WTC11 (cell line): Measurements from ENCODE around the gene MERTK. TPM values are rescaled to one million over a fixed set of nuclear protein-coding genes. Genes with fewer than 3 reads are reported as not detected.

Experiments
- ATAC-seq: fragments of 200-7000 bp; cut with Tn5 transposase; 2 replicates; pipeline ENCODE4 v1.10.0; 2021; ENCODE audit warnings: mild to moderate bottlenecking, moderate library complexity
- CTCF ChIA-PET: fragments of 300-600 bp; sonication (Branson Sonifier 250); formaldehyde crosslinking; loops from one replicate; lab custom pipeline; 2021; ENCODE audit warnings: antibody characterized with exemption; lab: Charles Lee
- POLR2A ChIA-PET: fragments of 350-600 bp; sonication (Branson Sonifier 250); formaldehyde crosslinking; loops from one replicate; lab custom pipeline; 2021; ENCODE audit warnings: antibody characterized with exemption; lab: Charles Lee
- DNase-seq: peaks from one replicate; pipeline ENCODE4 v3.0.0; 2021; ENCODE audit warnings: low spot score
- H3K27ac Mint-ChIP-seq: 2 replicates; pipeline ENCODE4 v1.8.0; 2021; ENCODE audit warnings: mixed read lengths
- H3K27me3 Mint-ChIP-seq: 2 replicates; pipeline ENCODE4 v1.8.0; 2021; ENCODE audit warnings: low read depth, mild to moderate bottlenecking, moderate library complexity, mixed read lengths
- H3K36me3 Mint-ChIP-seq: 2 replicates; pipeline ENCODE4 v1.8.0; 2021; ENCODE audit warnings: mixed read lengths
- H3K4me1 Mint-ChIP-seq: 2 replicates; pipeline ENCODE4 v1.8.0; 2022; ENCODE audit warnings: mixed read lengths
- H3K4me3 Mint-ChIP-seq: 2 replicates; pipeline ENCODE4 v1.8.0; 2021; ENCODE audit warnings: mild to moderate bottlenecking, moderate library complexity, mixed read lengths
- H3K9me3 Mint-ChIP-seq: 2 replicates; pipeline ENCODE4 v1.8.0; 2021; ENCODE audit warnings: mixed read lengths
- ELF4 ChIP-seq: sonication (generic); formaldehyde crosslinking; IDR thresholded peaks from 2 replicates; pipeline ENCODE4 v1.8.1; 2022; ENCODE audit warnings: low read depth, mild to moderate bottlenecking, moderate library complexity, missing genetic modification reagents
- EMX1 ChIP-seq: fragments of 250-450 bp; sonication (Bioruptor Pico); IDR thresholded peaks from 2 replicates; pipeline ENCODE4 v1.8.0; 2021; ENCODE audit warnings: mild to moderate bottlenecking
- ESRRA ChIP-seq: sonication (generic); formaldehyde crosslinking; IDR thresholded peaks from 2 replicates; pipeline ENCODE4 v1.8.1; 2022; ENCODE audit warnings: mild to moderate bottlenecking, missing genetic modification reagents, borderline replicate concordance
- FOXP1 ChIP-seq: sonication (generic); formaldehyde crosslinking; IDR thresholded peaks from 2 replicates; pipeline ENCODE4 v1.8.0; 2022; ENCODE audit warnings: missing genetic modification reagents, mild to moderate bottlenecking, moderate library complexity, borderline replicate concordance
- GTF2I ChIP-seq: fragments of 250-450 bp; sonication (Bioruptor Pico); conservative IDR thresholded peaks from 2 replicates; pipeline ENCODE4 v1.4.0; 2021; ENCODE audit warnings: mild to moderate bottlenecking
- IRF2 ChIP-seq: sonication (generic); formaldehyde crosslinking; IDR thresholded peaks from 2 replicates; pipeline ENCODE4 v1.8.0; 2022; ENCODE audit warnings: low read depth, missing genetic modification reagents, borderline replicate concordance
- OVOL2 ChIP-seq: fragments of 250-450 bp; sonication (Bioruptor Pico); IDR thresholded peaks from 2 replicates; pipeline ENCODE4 v1.9.0; 2021; ENCODE audit warnings: mild to moderate bottlenecking, borderline replicate concordance
- PRRX2 ChIP-seq: fragments of 250-450 bp; sonication (Bioruptor Pico); IDR thresholded peaks from 2 replicates; pipeline ENCODE4 v1.8.0; 2021; ENCODE audit warnings: mild to moderate bottlenecking
- RORB ChIP-seq: fragments of 250-450 bp; sonication (Bioruptor Pico); IDR thresholded peaks from 2 replicates; pipeline ENCODE4 v1.9.0; 2021; ENCODE audit warnings: mild to moderate bottlenecking
- TP53 ChIP-seq: sonication (generic); formaldehyde crosslinking; IDR thresholded peaks from 2 replicates; pipeline ENCODE4 v1.8.1; 2023; ENCODE audit warnings: mild to moderate bottlenecking, missing genetic modification reagents
- ZNF263 ChIP-seq: sonication (generic); formaldehyde crosslinking; IDR thresholded peaks from 2 replicates; pipeline ENCODE4 v1.8.1; 2022; ENCODE audit warnings: low read depth, mild to moderate bottlenecking, moderate library complexity, missing genetic modification reagents
- ZNF396 ChIP-seq: fragments of 250-450 bp; sonication (Bioruptor Pico); IDR thresholded peaks from 2 replicates; pipeline ENCODE4 v1.8.0; 2021; ENCODE audit warnings: mild to moderate bottlenecking, moderate library complexity, borderline replicate concordance
- total RNA-seq: library from RNA; stranded (reverse); gene quantifications from 3 replicates; pipeline ENCODE4 v1.2.3, GENCODE V29; 2021
- TF ChIP-seq, protein P1 (sequence below): fragments of 200-600 bp; IDR thresholded peaks from 2 replicates; pipeline ENCODE4 v1.8.0; 2022; ENCODE audit warnings: antibody characterized with exemption
- TF ChIP-seq, protein P2 (sequence below): sonication (generic); formaldehyde crosslinking; IDR thresholded peaks from 2 replicates; pipeline ENCODE4 v1.8.0; 2023; ENCODE audit warnings: missing genetic modification reagents
- TF ChIP-seq, protein P3 (sequence below): sonication (generic); formaldehyde crosslinking; IDR thresholded peaks from 2 replicates; pipeline ENCODE4 v1.8.1; 2022; ENCODE audit warnings: low read depth, missing genetic modification reagents, borderline replicate concordance
- TF ChIP-seq, protein P4 (sequence below): sonication (generic); formaldehyde crosslinking; IDR thresholded peaks from 2 replicates; pipeline ENCODE4 v1.8.1; 2023; ENCODE audit warnings: mild to moderate bottlenecking, missing genetic modification reagents, moderate library complexity
- TF ChIP-seq, protein P5 (sequence below): sonication (generic); formaldehyde crosslinking; IDR thresholded peaks from 2 replicates; pipeline ENCODE4 v1.8.1; 2023; ENCODE audit warnings: mild to moderate bottlenecking, moderate library complexity, missing genetic modification reagents
- TF ChIP-seq, protein P6 (sequence below): fragments of 250-450 bp; sonication (Bioruptor Pico); IDR thresholded peaks from 2 replicates; pipeline ENCODE4 v1.9.0; 2021; ENCODE audit warnings: mild to moderate bottlenecking
- TF ChIP-seq, protein P7 (sequence below): fragments of 250-450 bp; sonication (Bioruptor Pico); IDR thresholded peaks from 2 replicates; pipeline ENCODE4 v1.9.0; 2021; ENCODE audit warnings: mild to moderate bottlenecking, borderline replicate concordance

MERTK gene
- total RNA-seq, 1 experiment from 2014 or later, result 6.9 TPM

DNA sequence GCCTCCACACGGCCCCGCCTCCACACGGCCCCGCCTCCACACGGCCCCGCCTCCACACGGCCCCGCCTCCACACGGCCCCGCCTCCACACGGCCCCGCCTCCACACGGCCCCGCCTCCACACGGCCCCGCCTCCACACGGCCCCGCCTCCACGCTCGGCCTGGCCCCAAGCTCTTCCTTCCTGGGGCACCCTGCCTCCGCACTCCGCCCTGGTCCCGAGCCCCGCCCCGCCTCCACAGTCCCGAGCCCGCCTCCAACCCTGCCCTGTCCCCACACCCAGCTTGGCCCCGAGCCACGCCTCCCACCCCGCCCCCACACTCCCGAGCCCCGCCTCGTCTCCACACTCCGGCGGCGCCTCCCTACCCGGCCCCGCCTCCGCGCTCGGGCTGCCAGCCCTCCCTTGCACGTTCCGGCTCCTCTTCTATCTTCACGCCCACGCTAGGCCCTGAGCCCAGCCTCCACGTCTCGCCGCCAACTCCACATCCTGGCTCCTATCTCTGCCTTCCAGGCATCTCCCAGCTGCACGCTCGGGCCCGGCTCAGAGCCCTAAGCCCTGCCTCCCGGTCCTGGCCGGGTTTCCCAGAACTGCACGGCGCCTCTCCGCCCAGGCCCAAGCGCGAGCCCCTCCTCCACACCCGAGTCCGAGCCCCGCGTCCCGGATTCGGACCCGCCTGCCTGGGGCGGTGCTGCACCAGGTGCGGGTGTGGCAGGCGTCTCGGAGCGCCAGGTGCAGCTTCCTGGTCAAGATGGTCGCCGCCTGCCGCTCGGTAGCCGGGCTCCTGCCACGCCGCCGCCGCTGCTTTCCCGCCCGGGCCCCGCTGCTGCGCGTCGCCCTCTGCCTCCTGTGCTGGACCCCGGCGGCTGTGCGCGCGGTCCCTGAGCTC lies 156.7 kb downstream of the MERTK start, which contains the start of gene TMEM87B:
TSS of gene TMEM87B (plus strand) at position 423 of the 883 bp plus-strand sequence. CDS start at position 746, 323 bp downstream.
- peak; percentile 98 for DNase-seq
- peak within 1 kb of the TSS; percentile 94 for H3K27ac Mint-ChIP-seq
- POLR2A ChIA-PET, result interaction anchor here (0.5 to 1.3 kb wide), 6 partner anchors 11 to 325 kb away, joined by 3 to 8 read pairs (median 3); partner anchors contain the start of gene MERTK
- H3K9me3 Mint-ChIP-seq, result peaks cover 2% of the 10 kb centered on the region
- CTCF ChIA-PET, result interaction anchor here (0.8 to 1.5 kb wide), 6 partner anchors 148 to 571 kb away, joined by 3 to 4 read pairs (median 3); no protein-coding TSS in a partner anchor
- peak within 1 kb of the TSS; percentile 92 for H3K4me3 Mint-ChIP-seq
- peaks cover 24% of the 10 kb centered on the region for H3K4me1 Mint-ChIP-seq
- H3K36me3 Mint-ChIP-seq, result peaks cover 3% of the 10 kb centered on the region; the same call in 1 of the 2 replicates
- peaks cover 18% of the 10 kb centered on the region for H3K27me3 Mint-ChIP-seq
- ATAC-seq, result peak; percentile 76
- TF ChIP-seq, protein P1, sequence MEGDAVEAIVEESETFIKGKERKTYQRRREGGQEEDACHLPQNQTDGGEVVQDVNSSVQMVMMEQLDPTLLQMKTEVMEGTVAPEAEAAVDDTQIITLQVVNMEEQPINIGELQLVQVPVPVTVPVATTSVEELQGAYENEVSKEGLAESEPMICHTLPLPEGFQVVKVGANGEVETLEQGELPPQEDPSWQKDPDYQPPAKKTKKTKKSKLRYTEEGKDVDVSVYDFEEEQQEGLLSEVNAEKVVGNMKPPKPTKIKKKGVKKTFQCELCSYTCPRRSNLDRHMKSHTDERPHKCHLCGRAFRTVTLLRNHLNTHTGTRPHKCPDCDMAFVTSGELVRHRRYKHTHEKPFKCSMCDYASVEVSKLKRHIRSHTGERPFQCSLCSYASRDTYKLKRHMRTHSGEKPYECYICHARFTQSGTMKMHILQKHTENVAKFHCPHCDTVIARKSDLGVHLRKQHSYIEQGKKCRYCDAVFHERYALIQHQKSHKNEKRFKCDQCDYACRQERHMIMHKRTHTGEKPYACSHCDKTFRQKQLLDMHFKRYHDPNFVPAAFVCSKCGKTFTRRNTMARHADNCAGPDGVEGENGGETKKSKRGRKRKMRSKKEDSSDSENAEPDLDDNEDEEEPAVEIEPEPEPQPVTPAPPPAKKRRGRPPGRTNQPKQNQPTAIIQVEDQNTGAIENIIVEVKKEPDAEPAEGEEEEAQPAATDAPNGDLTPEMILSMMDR, result no peak
- TF ChIP-seq IRF2 (CRISPR knock-in tag), result no peak
- TF ChIP-seq, protein P2, sequence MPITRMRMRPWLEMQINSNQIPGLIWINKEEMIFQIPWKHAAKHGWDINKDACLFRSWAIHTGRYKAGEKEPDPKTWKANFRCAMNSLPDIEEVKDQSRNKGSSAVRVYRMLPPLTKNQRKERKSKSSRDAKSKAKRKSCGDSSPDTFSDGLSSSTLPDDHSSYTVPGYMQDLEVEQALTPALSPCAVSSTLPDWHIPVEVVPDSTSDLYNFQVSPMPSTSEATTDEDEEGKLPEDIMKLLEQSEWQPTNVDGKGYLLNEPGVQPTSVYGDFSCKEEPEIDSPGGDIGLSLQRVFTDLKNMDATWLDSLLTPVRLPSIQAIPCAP, result no peak
- TF ChIP-seq RORB (CRISPR knock-in tag), result no peak
- no peak for TF ChIP-seq EMX1 (CRISPR knock-in tag)
- TF ChIP-seq, protein P3, sequence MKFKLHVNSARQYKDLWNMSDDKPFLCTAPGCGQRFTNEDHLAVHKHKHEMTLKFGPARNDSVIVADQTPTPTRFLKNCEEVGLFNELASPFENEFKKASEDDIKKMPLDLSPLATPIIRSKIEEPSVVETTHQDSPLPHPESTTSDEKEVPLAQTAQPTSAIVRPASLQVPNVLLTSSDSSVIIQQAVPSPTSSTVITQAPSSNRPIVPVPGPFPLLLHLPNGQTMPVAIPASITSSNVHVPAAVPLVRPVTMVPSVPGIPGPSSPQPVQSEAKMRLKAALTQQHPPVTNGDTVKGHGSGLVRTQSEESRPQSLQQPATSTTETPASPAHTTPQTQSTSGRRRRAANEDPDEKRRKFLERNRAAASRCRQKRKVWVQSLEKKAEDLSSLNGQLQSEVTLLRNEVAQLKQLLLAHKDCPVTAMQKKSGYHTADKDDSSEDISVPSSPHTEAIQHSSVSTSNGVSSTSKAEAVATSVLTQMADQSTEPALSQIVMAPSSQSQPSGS, result no peak
- TF ChIP-seq, protein P4, sequence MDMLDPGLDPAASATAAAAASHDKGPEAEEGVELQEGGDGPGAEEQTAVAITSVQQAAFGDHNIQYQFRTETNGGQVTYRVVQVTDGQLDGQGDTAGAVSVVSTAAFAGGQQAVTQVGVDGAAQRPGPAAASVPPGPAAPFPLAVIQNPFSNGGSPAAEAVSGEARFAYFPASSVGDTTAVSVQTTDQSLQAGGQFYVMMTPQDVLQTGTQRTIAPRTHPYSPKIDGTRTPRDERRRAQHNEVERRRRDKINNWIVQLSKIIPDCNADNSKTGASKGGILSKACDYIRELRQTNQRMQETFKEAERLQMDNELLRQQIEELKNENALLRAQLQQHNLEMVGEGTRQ (CRISPR knock-in tag), result no peak
- TF ChIP-seq, protein P5, sequence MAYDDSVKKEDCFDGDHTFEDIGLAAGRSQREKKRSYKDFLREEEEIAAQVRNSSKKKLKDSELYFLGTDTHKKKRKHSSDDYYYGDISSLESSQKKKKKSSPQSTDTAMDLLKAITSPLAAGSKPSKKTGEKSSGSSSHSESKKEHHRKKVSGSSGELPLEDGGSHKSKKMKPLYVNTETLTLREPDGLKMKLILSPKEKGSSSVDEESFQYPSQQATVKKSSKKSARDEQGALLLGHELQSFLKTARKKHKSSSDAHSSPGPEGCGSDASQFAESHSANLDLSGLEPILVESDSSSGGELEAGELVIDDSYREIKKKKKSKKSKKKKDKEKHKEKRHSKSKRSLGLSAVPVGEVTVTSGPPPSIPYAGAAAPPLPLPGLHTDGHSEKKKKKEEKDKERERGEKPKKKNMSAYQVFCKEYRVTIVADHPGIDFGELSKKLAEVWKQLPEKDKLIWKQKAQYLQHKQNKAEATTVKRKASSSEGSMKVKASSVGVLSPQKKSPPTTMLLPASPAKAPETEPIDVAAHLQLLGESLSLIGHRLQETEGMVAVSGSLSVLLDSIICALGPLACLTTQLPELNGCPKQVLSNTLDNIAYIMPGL (CRISPR knock-in tag), result peak; percentile 85; the same call in 1 of the 2 replicates
- TF ChIP-seq, protein P6, sequence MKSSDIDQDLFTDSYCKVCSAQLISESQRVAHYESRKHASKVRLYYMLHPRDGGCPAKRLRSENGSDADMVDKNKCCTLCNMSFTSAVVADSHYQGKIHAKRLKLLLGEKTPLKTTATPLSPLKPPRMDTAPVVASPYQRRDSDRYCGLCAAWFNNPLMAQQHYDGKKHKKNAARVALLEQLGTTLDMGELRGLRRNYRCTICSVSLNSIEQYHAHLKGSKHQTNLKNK (CRISPR knock-in tag), result no peak
- TF ChIP-seq TP53 (CRISPR knock-in tag), result no peak; the same call in 1 of the 2 replicates
- no peak for TF ChIP-seq GTF2I (CRISPR knock-in tag)
- peak; percentile 85; the same call in 1 of the 2 replicates for TF ChIP-seq ELF4 (CRISPR knock-in tag)
- no peak for TF ChIP-seq ZNF396 (CRISPR knock-in tag)
- TF ChIP-seq, protein P7, sequence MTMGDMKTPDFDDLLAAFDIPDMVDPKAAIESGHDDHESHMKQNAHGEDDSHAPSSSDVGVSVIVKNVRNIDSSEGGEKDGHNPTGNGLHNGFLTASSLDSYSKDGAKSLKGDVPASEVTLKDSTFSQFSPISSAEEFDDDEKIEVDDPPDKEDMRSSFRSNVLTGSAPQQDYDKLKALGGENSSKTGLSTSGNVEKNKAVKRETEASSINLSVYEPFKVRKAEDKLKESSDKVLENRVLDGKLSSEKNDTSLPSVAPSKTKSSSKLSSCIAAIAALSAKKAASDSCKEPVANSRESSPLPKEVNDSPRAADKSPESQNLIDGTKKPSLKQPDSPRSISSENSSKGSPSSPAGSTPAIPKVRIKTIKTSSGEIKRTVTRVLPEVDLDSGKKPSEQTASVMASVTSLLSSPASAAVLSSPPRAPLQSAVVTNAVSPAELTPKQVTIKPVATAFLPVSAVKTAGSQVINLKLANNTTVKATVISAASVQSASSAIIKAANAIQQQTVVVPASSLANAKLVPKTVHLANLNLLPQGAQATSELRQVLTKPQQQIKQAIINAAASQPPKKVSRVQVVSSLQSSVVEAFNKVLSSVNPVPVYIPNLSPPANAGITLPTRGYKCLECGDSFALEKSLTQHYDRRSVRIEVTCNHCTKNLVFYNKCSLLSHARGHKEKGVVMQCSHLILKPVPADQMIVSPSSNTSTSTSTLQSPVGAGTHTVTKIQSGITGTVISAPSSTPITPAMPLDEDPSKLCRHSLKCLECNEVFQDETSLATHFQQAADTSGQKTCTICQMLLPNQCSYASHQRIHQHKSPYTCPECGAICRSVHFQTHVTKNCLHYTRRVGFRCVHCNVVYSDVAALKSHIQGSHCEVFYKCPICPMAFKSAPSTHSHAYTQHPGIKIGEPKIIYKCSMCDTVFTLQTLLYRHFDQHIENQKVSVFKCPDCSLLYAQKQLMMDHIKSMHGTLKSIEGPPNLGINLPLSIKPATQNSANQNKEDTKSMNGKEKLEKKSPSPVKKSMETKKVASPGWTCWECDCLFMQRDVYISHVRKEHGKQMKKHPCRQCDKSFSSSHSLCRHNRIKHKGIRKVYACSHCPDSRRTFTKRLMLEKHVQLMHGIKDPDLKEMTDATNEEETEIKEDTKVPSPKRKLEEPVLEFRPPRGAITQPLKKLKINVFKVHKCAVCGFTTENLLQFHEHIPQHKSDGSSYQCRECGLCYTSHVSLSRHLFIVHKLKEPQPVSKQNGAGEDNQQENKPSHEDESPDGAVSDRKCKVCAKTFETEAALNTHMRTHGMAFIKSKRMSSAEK (CRISPR knock-in tag), result no peak
- no peak for TF ChIP-seq ESRRA
- TF ChIP-seq ZNF263 (CRISPR knock-in tag), result 0 out of 2 replicates have a peak, but pooled peaks have one; percentile 36
- no peak; the same call in 1 of the 2 replicates for TF ChIP-seq FOXP1 (CRISPR knock-in tag)
- TF ChIP-seq PRRX2 (CRISPR knock-in tag), result no peak
- no peak for TF ChIP-seq OVOL2
